Measurements from ENCODE around the gene ADGRF3.

GRCh38 chr2:26313446-26313845, 33.1 kb downstream of the ADGRF3 start:
- TF ChIP-seq ZFX (IDR thresholded peaks at IDR 0.05; ENCODE audit: borderline replicate concordance) (no peak), CTCF (IDR thresholded peaks at IDR 0.05) (no peak)
